Globus pallidus (tissue), 1 donor: ENCODE results near the gene SPSB4.

Experiments used
- DNase-seq: peaks from one replicate; pipeline ENCODE4 v3.0.0-alpha.2; 2015; ENCODE audit warnings: low spot score

SPSB4 gene

GRCh38 chr3:141055136-141055535 lies 4.0 kb downstream of the SPSB4 start:
- no peak for DNase-seq

- no peak for DNase-seq
Observed at GRCh38 chr3:141055536-141056445, 4.6 kb downstream of the SPSB4 start.

- DNase-seq = no peak
Observed at GRCh38 chr3:141056751-141057171, 5.6 kb downstream of the SPSB4 start.

GRCh38 chr3:141057436-141057835 lies 6.3 kb downstream of the SPSB4 start:
- no peak for DNase-seq

GRCh38 chr3:141057946-141058800 lies 7.0 kb downstream of the SPSB4 start:
- no peak for DNase-seq

GRCh38 chr3:141058996-141059395 lies 7.8 kb downstream of the SPSB4 start:
- no peak for DNase-seq

GRCh38 chr3:141059816-141060215 lies 8.7 kb downstream of the SPSB4 start:
- DNase-seq = no peak

- DNase-seq = no peak
Observed at GRCh38 chr3:141060327-141060726, 9.2 kb downstream of the SPSB4 start.

- DNase-seq = no peak
Observed at GRCh38 chr3:141063831-141064230, 12.7 kb downstream of the SPSB4 start.

GRCh38 chr3:141064255-141064926 lies 13.2 kb downstream of the SPSB4 start:
- no peak for DNase-seq

- DNase-seq = no peak
Observed at GRCh38 chr3:141065258-141065657, 14.1 kb downstream of the SPSB4 start.

- no peak for DNase-seq
Observed at GRCh38 chr3:141065841-141066805, 15.0 kb downstream of the SPSB4 start.

- no peak for DNase-seq
Observed at GRCh38 chr3:141067206-141067974, 16.2 kb downstream of the SPSB4 start.

GRCh38 chr3:141070229-141070628 lies 19.1 kb downstream of the SPSB4 start:
- no peak for DNase-seq

- DNase-seq = no peak
Observed at GRCh38 chr3:141070727-141071357, 19.7 kb downstream of the SPSB4 start.

- no peak for DNase-seq
Observed at GRCh38 chr3:141071681-141072260, 20.6 kb downstream of the SPSB4 start.

- DNase-seq = no peak
Observed at GRCh38 chr3:141072950-141073349, 21.8 kb downstream of the SPSB4 start.

GRCh38 chr3:141073580-141073979 lies 22.4 kb downstream of the SPSB4 start:
- no peak for DNase-seq

- no peak for DNase-seq
Observed at GRCh38 chr3:141074529-141074928, 23.4 kb downstream of the SPSB4 start.
